HG02885 (cell line): ENCODE data around the gene PPP6R2.
"Not testable (repeated sequence)": the region's sequence is repeated elsewhere in the genome, so short reads cannot be mapped to it uniquely, and the experiment has no call there.

ENCODE experiments used
- ATAC-seq: cut with Tn5 transposase; IDR thresholded peaks from one replicate; pipeline ENCODE4 v1.9.1; 2021; ENCODE audit warnings: mild to moderate bottlenecking; ENCODE audit not compliant: unreplicated experiment, poor library complexity

Gene PPP6R2

GRCh38 chr22:50315289-50316113, 27.6 kb upstream of the PPP6R2 start:
- no peak for ATAC-seq

- ATAC-seq, result no peak
These were observed 26.7 kb upstream of the PPP6R2 start for GRCh38 chr22:50316114-50317065.

GRCh38 chr22:50317178-50317577, 25.9 kb upstream of the PPP6R2 start:
- ATAC-seq, result no peak

- no peak for ATAC-seq
These were observed 25.5 kb upstream of the PPP6R2 start for GRCh38 chr22:50317674-50318073.

- no peak for ATAC-seq
These were observed 24.8 kb upstream of the PPP6R2 start for GRCh38 chr22:50318356-50318697.

GRCh38 chr22:50318698-50319411, 24.3 kb upstream of the PPP6R2 start:
- ATAC-seq, result no peak

GRCh38 chr22:50319503-50319951, 23.6 kb upstream of the PPP6R2 start:
- ATAC-seq, result no peak

GRCh38 chr22:50320116-50320515, 23.0 kb upstream of the PPP6R2 start:
- ATAC-seq, result no peak

GRCh38 chr22:50320671-50321325, 22.3 kb upstream of the PPP6R2 start:
- ATAC-seq, result no peak

- not testable (repeated sequence) for ATAC-seq
These were observed 20.6 kb upstream of the PPP6R2 start for GRCh38 chr22:50322382-50323104.

- ATAC-seq, result no peak
These were observed 19.2 kb upstream of the PPP6R2 start for GRCh38 chr22:50323900-50324299.

- no peak for ATAC-seq
These were observed 17.5 kb upstream of the PPP6R2 start for GRCh38 chr22:50325444-50326224.

- ATAC-seq, result no peak
These were observed 16.7 kb upstream of the PPP6R2 start for GRCh38 chr22:50326225-50326955.

GRCh38 chr22:50326956-50327710, 16.0 kb upstream of the PPP6R2 start, which contains the start of gene DENND6B:
DENND6B (minus strand) TSS chr22:50327012; CDS start chr22:50326988, 24 bp downstream.
- ATAC-seq, result peak; percentile 92

GRCh38 chr22:50327711-50328019, 15.5 kb upstream of the PPP6R2 start:
- no peak for ATAC-seq

GRCh38 chr22:50329236-50329635, 13.9 kb upstream of the PPP6R2 start:
- ATAC-seq, result no peak

GRCh38 chr22:50334433-50334832, 8.7 kb upstream of the PPP6R2 start:
- not testable (repeated sequence) for ATAC-seq
